ENCODE data around the gene RAMP1.
"Not testable (repeated sequence)": the region's sequence is repeated elsewhere in the genome, so short reads cannot be mapped to it uniquely, and the experiment has no call there.

RAMP1 gene

GRCh38 chr2:237865623-237866041 is 6.2 kb downstream of the RAMP1 start:
- ATAC-seq (replicated peaks; ENCODE audit: extremely low read depth, poor library complexity, severe bottlenecking) (no peak), DNase-seq (ENCODE audit: low spot score in 2 of 2) (no peak)
- Mint-ChIP-seq H3K36me3 (ENCODE audit: insufficient read depth) (peaks cover 1% of the 10 kb centered on the region), H3K9me3 (no peaks in the 10 kb centered on the region), H3K27ac (ENCODE audit: low read depth) (no peak overlapping the region), H3K4me3 (no peak overlapping the region), H3K4me1 (no peaks in the 10 kb centered on the region), H3K27me3 (peaks cover 80% of the 10 kb centered on the region)

GRCh38 chr2:237866101-237866621 is 6.7 kb downstream of the RAMP1 start:
- ATAC-seq (replicated peaks; ENCODE audit: extremely low read depth, poor library complexity, severe bottlenecking) (no peak), DNase-seq (ENCODE audit: low spot score in 2 of 2) (no peak)
- Mint-ChIP-seq H3K4me3 (no peak overlapping the region), H3K4me1 (no peaks in the 10 kb centered on the region), H3K27ac (ENCODE audit: low read depth) (no peak overlapping the region), H3K36me3 (ENCODE audit: insufficient read depth) (peaks cover 1% of the 10 kb centered on the region), H3K9me3 (no peaks in the 10 kb centered on the region), H3K27me3 (peaks cover 80% of the 10 kb centered on the region)

DNA sequence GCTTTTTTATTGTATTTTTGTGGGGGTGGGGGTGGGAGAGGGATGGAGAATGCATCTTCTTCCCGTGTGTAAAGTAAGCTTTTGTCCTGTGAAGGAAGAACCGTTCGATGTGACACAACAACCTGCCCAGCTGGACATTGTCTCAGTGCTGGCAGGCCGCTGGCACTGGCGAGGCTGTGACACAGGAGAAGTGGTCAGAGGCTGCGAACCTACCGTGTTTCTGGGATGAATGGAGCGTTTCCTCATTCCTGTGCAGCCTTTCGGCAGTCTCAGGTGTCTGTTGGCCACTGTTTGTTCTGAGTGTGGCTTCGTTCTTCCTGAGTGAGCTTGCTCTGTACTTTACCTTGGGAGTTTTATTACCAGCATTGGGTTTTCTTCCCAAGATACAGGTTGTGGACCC is 8.0 kb downstream of the RAMP1 start:
- Mint-ChIP-seq H3K4me1 (no peaks in the 10 kb centered on the region), H3K9me3 (no peaks in the 10 kb centered on the region), H3K27ac (ENCODE audit: low read depth) (no peak overlapping the region), H3K36me3 (ENCODE audit: insufficient read depth) (peaks cover 1% of the 10 kb centered on the region), H3K27me3 (peaks cover 80% of the 10 kb centered on the region), H3K4me3 (no peak overlapping the region)
- DNase-seq (ENCODE audit: low spot score in 2 of 2) (no peak), ATAC-seq (replicated peaks; ENCODE audit: extremely low read depth, poor library complexity, severe bottlenecking) (no peak)

- not testable (repeated sequence) for H3K4me3 Mint-ChIP-seq; DNase-seq (ENCODE audit: low spot score in 2 of 2); ATAC-seq (replicated peaks; ENCODE audit: extremely low read depth, poor library complexity, severe bottlenecking); H3K27ac Mint-ChIP-seq (ENCODE audit: low read depth); H3K4me1 Mint-ChIP-seq; H3K9me3 Mint-ChIP-seq; H3K36me3 Mint-ChIP-seq (ENCODE audit: insufficient read depth)
- H3K27me3 Mint-ChIP-seq, result peaks cover 74% of the 10 kb centered on the region
Measured at GRCh38 chr2:237868074-237868473, 8.7 kb downstream of the RAMP1 start.

GRCh38 chr2:237868631-237869342 is 9.4 kb downstream of the RAMP1 start:
- Mint-ChIP-seq H3K27me3 (peaks cover 79% of the 10 kb centered on the region), H3K4me1 (no peaks in the 10 kb centered on the region), H3K36me3 (ENCODE audit: insufficient read depth) (peaks cover 1% of the 10 kb centered on the region), H3K27ac (ENCODE audit: low read depth) (no peak overlapping the region), H3K9me3 (no peaks in the 10 kb centered on the region), H3K4me3 (no peak overlapping the region)
- DNase-seq (ENCODE audit: low spot score in 2 of 2) (no peak), ATAC-seq (replicated peaks; ENCODE audit: extremely low read depth, poor library complexity, severe bottlenecking) (no peak)

- Mint-ChIP-seq H3K4me1 (no peaks in the 10 kb centered on the region), H3K36me3 (ENCODE audit: insufficient read depth) (no peaks in the 10 kb centered on the region), H3K4me3 (no peak overlapping the region), H3K27ac (ENCODE audit: low read depth) (no peak overlapping the region), H3K9me3 (no peaks in the 10 kb centered on the region), H3K27me3 (peaks cover 80% of the 10 kb centered on the region)
- ATAC-seq (replicated peaks; ENCODE audit: extremely low read depth, poor library complexity, severe bottlenecking) (no peak), DNase-seq (ENCODE audit: low spot score in 2 of 2) (no peak)
Measured at GRCh38 chr2:237869343-237870102, 10.1 kb downstream of the RAMP1 start.

DNA sequence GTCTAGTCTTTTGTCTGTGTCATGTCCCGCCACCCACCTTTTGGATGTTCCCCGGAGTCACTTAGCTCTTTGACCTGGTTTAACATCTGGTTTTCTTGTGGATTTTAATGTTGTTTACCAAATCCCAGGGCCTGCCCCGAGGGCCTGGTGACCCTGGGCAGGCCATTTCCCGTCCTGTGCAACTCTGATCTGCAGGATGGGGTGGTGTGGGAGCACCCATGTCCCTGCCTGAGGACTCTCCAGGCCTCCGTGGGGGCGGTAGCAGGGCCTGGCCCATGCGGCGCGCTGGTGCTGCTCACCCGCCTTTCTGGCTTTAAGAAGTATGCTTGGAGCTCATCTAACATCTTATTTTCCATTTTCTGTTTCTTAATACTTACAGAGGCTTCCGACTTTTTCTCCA is 10.7 kb downstream of the RAMP1 start:
- no peaks in the 10 kb centered on the region for H3K4me1 Mint-ChIP-seq
- ATAC-seq (replicated peaks; ENCODE audit: extremely low read depth, poor library complexity, severe bottlenecking) (no peak), DNase-seq (ENCODE audit: low spot score in 2 of 2) (no peak)
- no peak overlapping the region for H3K27ac Mint-ChIP-seq (ENCODE audit: low read depth)
- H3K36me3 Mint-ChIP-seq (ENCODE audit: insufficient read depth), result no peaks in the 10 kb centered on the region
- no peak overlapping the region for H3K4me3 Mint-ChIP-seq
- peaks cover 79% of the 10 kb centered on the region for H3K27me3 Mint-ChIP-seq
- no peaks in the 10 kb centered on the region for H3K9me3 Mint-ChIP-seq

DNA sequence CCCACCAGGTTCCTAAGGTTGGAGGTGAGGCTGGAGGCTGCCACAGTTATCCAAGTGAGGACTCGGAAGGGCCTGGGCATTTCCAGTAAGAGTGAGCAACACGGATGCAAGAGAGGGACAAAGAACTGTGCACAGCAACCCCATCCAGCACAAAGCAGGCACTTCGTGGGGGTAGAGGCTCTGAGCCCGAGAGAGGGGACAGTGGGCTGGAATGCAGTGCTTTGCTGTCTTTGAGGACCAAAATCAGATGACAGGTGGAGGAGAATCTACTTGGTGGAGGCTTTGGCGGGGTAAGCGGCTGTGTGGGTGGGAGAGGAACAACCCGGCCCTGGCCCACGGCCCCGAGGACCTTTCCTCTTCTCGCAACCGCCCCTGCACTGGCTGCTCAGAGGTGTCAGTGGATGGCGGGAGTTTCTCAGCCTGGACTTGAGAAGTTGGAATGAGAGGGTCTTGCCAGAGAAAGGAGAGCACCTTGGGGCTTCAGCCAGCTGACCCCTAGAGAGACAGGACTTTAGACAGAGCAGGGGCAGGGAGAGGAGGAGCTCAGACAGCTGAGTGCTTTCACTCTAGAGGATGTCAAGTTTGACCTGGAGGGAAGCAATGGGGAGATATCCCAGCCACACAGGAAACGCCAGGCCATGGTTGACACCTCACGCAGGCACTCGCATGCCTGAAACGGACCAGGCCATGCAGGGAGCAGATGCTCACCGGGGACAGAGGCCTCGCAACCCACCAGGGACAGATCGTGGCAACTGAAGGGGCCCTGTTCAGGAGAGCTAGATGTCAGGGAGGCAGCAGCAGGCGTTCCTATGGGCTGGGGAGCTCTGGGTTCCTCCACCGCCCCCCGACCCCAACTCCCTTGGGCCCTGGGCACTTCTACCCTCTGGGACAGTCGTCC is 11.6 kb downstream of the RAMP1 start:
- no peak overlapping the region for H3K27ac Mint-ChIP-seq (ENCODE audit: low read depth)
- ATAC-seq (replicated peaks; ENCODE audit: extremely low read depth, poor library complexity, severe bottlenecking), result no peak
- H3K9me3 Mint-ChIP-seq, result no peaks in the 10 kb centered on the region
- H3K36me3 Mint-ChIP-seq (ENCODE audit: insufficient read depth), result no peaks in the 10 kb centered on the region
- H3K4me3 Mint-ChIP-seq, result no peak overlapping the region
- H3K27me3 Mint-ChIP-seq, result peaks cover 77% of the 10 kb centered on the region
- no peak for DNase-seq (ENCODE audit: low spot score in 2 of 2)
- no peaks in the 10 kb centered on the region for H3K4me1 Mint-ChIP-seq

DNA sequence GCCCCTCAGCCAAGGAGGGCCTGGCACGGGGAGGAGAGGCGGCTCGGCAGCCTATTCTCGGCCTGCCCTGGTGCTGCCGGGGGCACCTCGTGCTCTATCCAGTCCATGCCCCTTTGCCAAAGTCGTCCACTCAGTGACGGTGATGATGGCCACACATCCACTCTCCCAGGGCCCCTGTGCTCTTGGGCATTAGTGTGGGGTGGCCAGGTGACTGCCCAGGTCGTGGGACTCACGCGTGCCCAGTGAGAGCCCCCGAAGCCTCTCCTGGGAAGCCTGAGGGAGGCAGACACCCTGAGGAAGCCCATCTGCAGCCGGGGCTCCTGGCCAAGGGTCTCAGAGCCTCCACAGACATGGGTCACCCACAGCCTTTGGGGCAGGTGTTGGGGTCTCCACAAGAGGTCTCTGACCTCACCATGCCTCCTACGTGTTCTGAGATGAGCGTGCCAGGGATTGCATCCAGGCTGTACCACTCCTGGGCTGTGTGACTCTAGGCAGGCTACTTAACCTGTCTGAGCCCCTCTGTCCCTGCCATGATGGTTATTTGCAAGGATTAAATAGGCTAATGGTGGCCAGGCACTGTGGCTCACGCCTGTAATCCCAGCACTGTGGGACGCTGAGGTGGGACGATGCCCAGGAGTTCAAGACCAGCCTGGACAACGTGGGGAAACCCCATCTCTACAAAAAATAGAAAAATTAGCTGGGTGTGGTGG is 12.9 kb downstream of the RAMP1 start:
- Mint-ChIP-seq H3K27me3 (peaks cover 65% of the 10 kb centered on the region), H3K4me3 (no peak overlapping the region), H3K9me3 (no peaks in the 10 kb centered on the region)

DNA sequence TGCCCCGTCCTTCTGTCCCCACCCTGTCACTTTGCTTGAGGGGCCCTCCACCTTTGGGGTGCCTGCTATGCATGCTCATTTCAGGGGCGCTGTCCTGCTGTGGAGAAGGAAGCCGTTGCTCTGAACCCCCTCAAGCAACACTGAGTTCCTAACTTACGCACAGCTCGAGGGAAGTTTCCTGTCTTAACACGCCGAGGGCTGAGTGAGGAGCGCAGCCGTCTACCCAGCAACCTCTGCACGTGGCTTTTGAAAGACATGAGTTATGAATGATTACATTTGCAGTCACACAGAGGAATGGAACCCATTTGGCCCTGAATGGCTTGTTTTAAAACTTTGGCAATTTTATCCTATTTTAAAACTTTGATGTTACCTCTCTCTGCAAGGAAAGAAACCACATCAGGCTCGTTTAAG is 14.0 kb downstream of the RAMP1 start:
- DNase-seq (ENCODE audit: low spot score in 2 of 2) (no peak), ATAC-seq (replicated peaks; ENCODE audit: extremely low read depth, poor library complexity, severe bottlenecking) (no peak)
- no peak overlapping the region for H3K27ac Mint-ChIP-seq (ENCODE audit: low read depth)
- peaks cover 4% of the 10 kb centered on the region for H3K36me3 Mint-ChIP-seq (ENCODE audit: insufficient read depth)
- no peak overlapping the region for H3K4me3 Mint-ChIP-seq
- no peaks in the 10 kb centered on the region for H3K4me1 Mint-ChIP-seq
- H3K27me3 Mint-ChIP-seq, result peaks cover 59% of the 10 kb centered on the region
- H3K9me3 Mint-ChIP-seq, result no peaks in the 10 kb centered on the region

More for the DNA sequence above, 12.9 kb downstream of the RAMP1 start:
- no peak for ATAC-seq (replicated peaks; ENCODE audit: extremely low read depth, poor library complexity, severe bottlenecking)
- Mint-ChIP-seq H3K27ac (ENCODE audit: low read depth) (no peak overlapping the region), H3K36me3 (ENCODE audit: insufficient read depth) (peaks cover 3% of the 10 kb centered on the region), H3K4me1 (no peaks in the 10 kb centered on the region)
- DNase-seq (ENCODE audit: low spot score in 2 of 2), result no peak

GRCh38 chr2:237873897-237874551 is 14.6 kb downstream of the RAMP1 start:
- H3K36me3 Mint-ChIP-seq (ENCODE audit: insufficient read depth), result peaks cover 4% of the 10 kb centered on the region
- H3K4me1 Mint-ChIP-seq, result no peaks in the 10 kb centered on the region
- H3K9me3 Mint-ChIP-seq, result no peaks in the 10 kb centered on the region
- ATAC-seq (replicated peaks; ENCODE audit: extremely low read depth, poor library complexity, severe bottlenecking), result no peak
- DNase-seq (ENCODE audit: low spot score in 2 of 2), result no peak
- H3K4me3 Mint-ChIP-seq, result no peak overlapping the region
- H3K27me3 Mint-ChIP-seq, result peaks cover 53% of the 10 kb centered on the region
- H3K27ac Mint-ChIP-seq (ENCODE audit: low read depth), result no peak overlapping the region
